Spinal cord (tissue), 10 donors: ENCODE results near the gene LAMTOR4. TPM values are rescaled to one million over a fixed set of nuclear protein-coding genes. Genes with fewer than 3 reads are reported as not detected.

Experiments
- DNase-seq, 6 donors: peaks; one replicate each; pipeline versions ENCODE4 v3.0.0 to v3.0.0-alpha.2; 2013 to 2015; ENCODE audit warnings: low spot score in 6 of 6, low read depth in 4 of 6
- H3K27ac ChIP-seq: one replicate; pipeline ENCODE4 v1.5.1; 2013; ENCODE audit warnings: low read depth, low read length, control low read depth
- H3K27me3 ChIP-seq: one replicate; pipeline ENCODE4 v1.6.1; 2013; ENCODE audit warnings: low read length; ENCODE audit not compliant: control insufficient read depth, insufficient read depth
- H3K36me3 ChIP-seq: one replicate; pipeline ENCODE4 v1.6.1; 2013; ENCODE audit warnings: low read length; ENCODE audit not compliant: control insufficient read depth, insufficient read depth
- H3K4me1 ChIP-seq: one replicate; pipeline ENCODE4 v1.6.1; 2013; ENCODE audit warnings: low read length; ENCODE audit not compliant: control insufficient read depth, insufficient read depth
- H3K4me3 ChIP-seq: one replicate; pipeline ENCODE4 v1.5.1; 2013; ENCODE audit warnings: low read depth, low read length, control low read depth
- H3K9me3 ChIP-seq: one replicate; pipeline ENCODE4 v1.6.1; 2013; ENCODE audit warnings: low read length; ENCODE audit not compliant: control insufficient read depth, insufficient read depth
- WGBS: methylation state at CpG from one replicate; pipeline ENCODE4 v1.1.5; 2013; ENCODE audit warnings: missing lambda C conversion rate; ENCODE audit not compliant: insufficient coverage; 5-methylcytosine and 5-hydroxymethylcytosine counted together
- polyA plus RNA-seq, 2 donors: library from polyadenylated mRNA; unstranded; fragments of 120-200 nt; gene quantifications; one replicate each; pipeline ENCODE4 v1.2.1, GENCODE V29; 2013; ENCODE audit not compliant: insufficient read length in 2 of 2
- total RNA-seq, 2 donors: library from RNA; depleted of rRNA in 1 of 2; stranded (reverse); fragments of 120-200 nt in 1 of 2; fragments of >200 nt in 1 of 2; gene quantifications; one replicate each; pipeline versions ENCODE4 v1.2.3 to v1.2.4, GENCODE V29; 2013 to 2014
- donor health status: healthy.

The LAMTOR4 gene
- total and polyA plus RNA-seq, 4 donors, result 59.2 to 160 (median 144) TPM

- H3K27ac ChIP-seq, result no peak overlapping the region
- H3K36me3 ChIP-seq, result peaks cover 45% of the 10 kb centered on the region
- H3K4me3 ChIP-seq, result peak overlapping the region; percentile 66
- H3K4me1 ChIP-seq, result peaks cover 26% of the 10 kb centered on the region
- DNase-seq, result no peak
- no peaks in the 10 kb centered on the region for H3K27me3 ChIP-seq
- H3K9me3 ChIP-seq, result no peaks in the 10 kb centered on the region
- 14% methylated on average over 21 of the region's 32 CpGs for WGBS
Measured at GRCh38 chr7:100157334-100158228, 8.9 kb downstream of the LAMTOR4 start.

DNA sequence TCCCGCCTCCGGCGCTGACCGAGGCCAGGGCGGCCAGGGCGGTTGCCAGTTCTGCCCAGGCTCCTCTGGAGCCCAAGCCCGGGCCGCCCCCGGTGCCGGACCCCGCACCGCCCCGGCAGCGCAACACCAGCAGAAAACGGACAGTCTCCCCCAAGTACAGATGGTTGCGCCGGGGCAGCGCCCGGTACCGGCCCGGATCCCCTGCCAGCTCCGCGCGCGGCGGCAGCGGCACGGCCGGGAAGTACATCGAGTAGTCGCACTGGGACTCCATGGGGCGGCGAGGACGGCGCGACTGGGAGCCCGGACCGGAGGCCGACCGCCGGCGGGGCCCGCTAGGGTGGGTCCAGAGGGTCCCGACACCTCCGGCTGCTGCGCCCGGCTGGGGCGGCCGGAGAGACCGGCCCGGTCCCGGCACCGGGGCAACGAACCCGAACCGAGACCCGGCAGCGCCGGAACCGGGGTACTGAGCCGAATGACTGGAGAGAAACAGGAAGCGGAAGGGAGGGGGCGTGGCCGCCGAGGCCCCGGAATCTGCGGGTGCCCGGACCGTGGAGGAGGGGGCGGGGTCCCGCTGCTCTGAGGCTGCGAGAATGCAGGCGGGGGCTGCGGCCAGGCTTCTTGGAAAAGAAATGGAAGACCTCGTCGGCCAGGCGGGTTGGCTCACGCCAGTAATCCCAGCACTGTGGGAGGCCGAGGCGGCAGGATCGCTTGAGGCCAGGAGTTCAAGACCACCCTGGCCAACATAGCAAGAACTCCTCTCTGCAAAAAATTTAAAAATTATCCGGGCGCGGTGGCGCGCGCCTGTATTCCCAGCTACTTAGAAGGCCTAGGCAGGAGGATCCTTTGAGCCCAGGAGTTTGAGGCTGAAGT, 9.7 kb downstream of the LAMTOR4 start, which contains the start of gene TRAPPC14:
TRAPPC14 (minus strand) TSS at position 495 of the 870 bp plus-strand sequence; CDS start at position 271, 224 bp downstream.
- H3K4me3 ChIP-seq, result peak within 1 kb of the TSS; percentile 66
- no peaks in the 10 kb centered on the region for H3K27me3 ChIP-seq
- DNase-seq, result peak; percentile 58 to 96 (median 82)
- WGBS, result 0% methylated on average over 82 of the region's 87 CpGs
- peaks cover 29% of the 10 kb centered on the region for H3K4me1 ChIP-seq
- peak within 1 kb of the TSS; percentile 88 for H3K27ac ChIP-seq
- H3K9me3 ChIP-seq, result no peaks in the 10 kb centered on the region
- H3K36me3 ChIP-seq, result peaks cover 39% of the 10 kb centered on the region

GRCh38 chr7:100159099-100159623, 10.4 kb downstream of the LAMTOR4 start:
- no peaks in the 10 kb centered on the region for H3K27me3 ChIP-seq
- H3K27ac ChIP-seq, result peak overlapping the region; percentile 88
- peaks cover 29% of the 10 kb centered on the region for H3K4me1 ChIP-seq
- H3K36me3 ChIP-seq, result peaks cover 34% of the 10 kb centered on the region
- H3K4me3 ChIP-seq, result peak overlapping the region; percentile 66
- no peaks in the 10 kb centered on the region for H3K9me3 ChIP-seq
- no CpG with 5 or more reads among the region's 7 CpGs for WGBS
- no peak for DNase-seq

DNA sequence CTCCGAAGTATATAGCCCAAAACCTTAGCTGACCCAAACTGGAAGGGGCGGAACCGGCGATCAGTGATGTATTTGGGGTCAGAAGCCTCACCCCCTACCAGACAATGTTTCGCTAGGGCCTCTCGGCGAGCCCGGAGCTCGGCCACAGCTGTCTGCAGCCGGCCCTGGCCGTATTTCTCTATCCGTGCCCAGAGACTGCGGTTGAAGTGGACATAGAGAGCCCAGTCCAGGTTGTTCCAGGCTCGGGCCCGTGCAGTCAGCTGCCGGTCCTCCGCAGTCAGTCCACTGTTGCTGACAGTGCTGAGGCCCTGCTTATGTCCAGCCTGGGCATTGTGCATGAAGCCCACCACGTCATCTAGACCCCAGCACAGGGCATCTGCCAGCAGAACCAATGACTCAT, 11.3 kb downstream of the LAMTOR4 start:
- Histone ChIP-seq H3K27me3 (no peaks in the 10 kb centered on the region), H3K4me1 (peaks cover 29% of the 10 kb centered on the region), H3K27ac (no peak overlapping the region), H3K9me3 (no peaks in the 10 kb centered on the region), H3K36me3 (peaks cover 27% of the 10 kb centered on the region), H3K4me3 (no peak overlapping the region)
- no peak for DNase-seq
- 93% methylated on average over 17 of the region's 18 CpGs for WGBS

- Histone ChIP-seq H3K27ac (no peak overlapping the region), H3K4me3 (no peak overlapping the region), H3K36me3 (peaks cover 3% of the 10 kb centered on the region), H3K9me3 (no peaks in the 10 kb centered on the region), H3K4me1 (peaks cover 29% of the 10 kb centered on the region), H3K27me3 (peaks cover 12% of the 10 kb centered on the region)
- WGBS, result 76% methylated on average over 5 of the region's 6 CpGs
- no peak for DNase-seq
Measured at GRCh38 chr7:100163006-100163531, 14.4 kb downstream of the LAMTOR4 start.

GRCh38 chr7:100163871-100164270, 15.2 kb downstream of the LAMTOR4 start:
- no peak overlapping the region for H3K27ac ChIP-seq
- no peaks in the 10 kb centered on the region for H3K9me3 ChIP-seq
- H3K4me1 ChIP-seq, result peaks cover 35% of the 10 kb centered on the region
- H3K4me3 ChIP-seq, result no peak overlapping the region
- WGBS, result 90% methylated on average over 4 of the region's 5 CpGs
- peaks cover 3% of the 10 kb centered on the region for H3K36me3 ChIP-seq
- H3K27me3 ChIP-seq, result peaks cover 14% of the 10 kb centered on the region
- no peak for DNase-seq

DNA sequence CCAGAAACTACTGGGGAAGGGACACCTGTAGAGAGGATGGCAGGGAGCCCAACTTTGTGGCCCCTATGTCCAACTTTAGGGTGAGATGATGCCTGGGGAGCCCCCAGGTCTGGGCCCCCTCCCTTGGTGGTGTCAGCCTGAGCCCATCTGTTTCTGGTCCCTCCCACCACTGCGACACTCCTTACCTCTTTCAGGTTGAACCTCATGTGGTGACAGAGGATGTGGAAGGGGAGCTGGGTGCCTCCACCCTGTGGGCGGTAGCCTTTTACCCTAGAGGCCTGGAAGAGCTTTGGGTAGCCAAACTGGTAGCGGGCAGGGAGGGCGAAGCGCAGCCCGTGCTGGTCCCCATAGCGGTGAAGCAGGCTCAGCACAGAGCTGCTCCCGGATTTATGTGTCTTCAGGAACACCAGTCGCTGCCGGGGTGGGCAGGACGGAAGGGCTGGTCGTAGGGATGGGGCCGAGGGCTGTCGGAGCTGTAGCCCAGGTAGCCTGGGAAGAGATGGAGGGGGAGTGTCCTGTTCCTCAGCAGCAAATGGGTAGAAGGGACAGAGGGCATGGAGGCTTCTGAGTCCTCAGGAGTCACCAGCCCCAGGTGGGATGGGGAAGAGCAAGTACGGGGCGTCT, 17.7 kb downstream of the LAMTOR4 start:
- H3K36me3 ChIP-seq, result peaks cover 8% of the 10 kb centered on the region
- peaks cover 52% of the 10 kb centered on the region for H3K4me1 ChIP-seq
- DNase-seq, result no peak
- peaks cover 16% of the 10 kb centered on the region for H3K27me3 ChIP-seq
- no peak overlapping the region for H3K27ac ChIP-seq
- H3K4me3 ChIP-seq, result no peak overlapping the region
- 54% methylated on average over 13 of the region's 16 CpGs for WGBS
- H3K9me3 ChIP-seq, result no peaks in the 10 kb centered on the region

- H3K27ac ChIP-seq, result no peak overlapping the region
- 33% methylated on average over 8 of the region's 14 CpGs for WGBS
- peak overlapping the region; percentile 54 for H3K4me3 ChIP-seq
- H3K36me3 ChIP-seq, result peaks cover 8% of the 10 kb centered on the region
- H3K27me3 ChIP-seq, result peaks cover 16% of the 10 kb centered on the region
- no peak for DNase-seq
- H3K4me1 ChIP-seq, result peaks cover 55% of the 10 kb centered on the region
- H3K9me3 ChIP-seq, result no peaks in the 10 kb centered on the region
Measured at GRCh38 chr7:100166970-100167911, 18.5 kb downstream of the LAMTOR4 start.
